GM12875 (cell line): ENCODE data around the gene GNAO1.
"Not testable (repeated sequence)": the region's sequence is repeated elsewhere in the genome, so short reads cannot be mapped to it uniquely, and the experiment has no call there.

Experiments used
- H3K4me3 ChIP-seq: one replicate; pipeline ENCODE4 v1.5.1; 2011; ENCODE audit warnings: low read depth, low read length, control low read depth
- TF ChIP-seq, protein P1 (sequence below): IDR thresholded peaks from 2 replicates; pipeline ENCODE4 v1.5.1; 2011; ENCODE audit warnings: low read depth, mild to moderate bottlenecking, control low read depth, inconsistent platforms, low read length, moderate library complexity, borderline replicate concordance; ENCODE audit not compliant: insufficient read depth

Gene GNAO1

DNA sequence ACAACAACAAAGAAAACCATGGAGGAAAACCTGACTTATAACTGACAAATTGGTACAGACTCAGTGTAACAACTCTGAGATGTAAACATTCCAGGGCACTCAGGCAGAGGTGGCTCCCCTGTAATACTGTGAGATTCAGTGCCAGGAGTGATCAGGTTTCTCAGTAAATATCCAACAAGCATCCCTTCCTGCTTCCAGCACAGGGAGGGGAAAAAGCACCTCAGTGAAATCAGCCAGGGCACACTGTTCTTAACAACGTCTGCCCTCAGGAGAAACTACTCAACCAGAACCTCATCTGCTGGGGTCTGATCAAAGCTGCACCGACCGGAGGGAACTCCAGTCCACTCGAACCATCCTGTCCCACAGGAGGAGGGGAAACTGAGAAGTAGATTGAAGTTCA lies 181.7 kb downstream of the GNAO1 start:
- TF ChIP-seq, protein P1, sequence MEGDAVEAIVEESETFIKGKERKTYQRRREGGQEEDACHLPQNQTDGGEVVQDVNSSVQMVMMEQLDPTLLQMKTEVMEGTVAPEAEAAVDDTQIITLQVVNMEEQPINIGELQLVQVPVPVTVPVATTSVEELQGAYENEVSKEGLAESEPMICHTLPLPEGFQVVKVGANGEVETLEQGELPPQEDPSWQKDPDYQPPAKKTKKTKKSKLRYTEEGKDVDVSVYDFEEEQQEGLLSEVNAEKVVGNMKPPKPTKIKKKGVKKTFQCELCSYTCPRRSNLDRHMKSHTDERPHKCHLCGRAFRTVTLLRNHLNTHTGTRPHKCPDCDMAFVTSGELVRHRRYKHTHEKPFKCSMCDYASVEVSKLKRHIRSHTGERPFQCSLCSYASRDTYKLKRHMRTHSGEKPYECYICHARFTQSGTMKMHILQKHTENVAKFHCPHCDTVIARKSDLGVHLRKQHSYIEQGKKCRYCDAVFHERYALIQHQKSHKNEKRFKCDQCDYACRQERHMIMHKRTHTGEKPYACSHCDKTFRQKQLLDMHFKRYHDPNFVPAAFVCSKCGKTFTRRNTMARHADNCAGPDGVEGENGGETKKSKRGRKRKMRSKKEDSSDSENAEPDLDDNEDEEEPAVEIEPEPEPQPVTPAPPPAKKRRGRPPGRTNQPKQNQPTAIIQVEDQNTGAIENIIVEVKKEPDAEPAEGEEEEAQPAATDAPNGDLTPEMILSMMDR, result no peak
- no peak overlapping the region for H3K4me3 ChIP-seq

DNA sequence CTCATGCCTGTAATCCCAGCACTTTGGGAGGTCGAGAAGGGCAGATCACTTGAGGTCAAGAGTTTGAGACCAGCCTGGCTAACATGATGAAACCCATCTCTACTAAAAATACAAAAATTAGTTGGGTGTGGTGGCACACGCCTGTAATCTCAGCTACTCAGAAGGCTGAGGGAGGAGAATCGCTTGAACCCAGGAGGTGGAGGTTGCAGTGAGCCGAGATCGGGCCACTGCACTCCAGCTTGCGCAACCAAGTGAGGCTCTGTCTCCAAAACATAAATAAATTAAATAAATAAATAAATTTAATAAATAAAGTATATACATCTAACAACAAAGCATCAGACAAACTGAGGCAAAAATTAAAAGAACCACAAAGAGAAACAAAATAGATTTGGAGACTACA lies 184.5 kb downstream of the GNAO1 start:
- H3K4me3 ChIP-seq, result not testable (repeated sequence)

DNA sequence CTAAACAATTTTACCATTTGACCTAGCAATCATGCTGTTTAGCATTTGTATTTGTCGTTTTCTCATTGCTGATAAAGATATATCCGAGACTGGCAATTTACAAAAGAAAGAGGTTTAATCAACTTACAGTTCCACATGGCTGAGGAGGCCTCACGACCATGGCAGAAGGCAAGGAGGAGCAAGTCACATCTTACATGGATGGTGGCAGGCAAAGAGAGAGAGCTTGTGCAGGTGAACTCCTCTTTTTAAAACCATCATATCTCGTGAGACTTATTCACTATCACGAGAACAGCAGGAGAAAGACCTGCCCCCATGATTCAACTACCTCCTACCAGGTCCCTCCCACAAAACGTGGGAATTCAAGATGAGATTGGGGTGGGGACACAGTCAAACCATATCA lies 187.8 kb downstream of the GNAO1 start:
- H3K4me3 ChIP-seq, result not testable (repeated sequence)

DNA sequence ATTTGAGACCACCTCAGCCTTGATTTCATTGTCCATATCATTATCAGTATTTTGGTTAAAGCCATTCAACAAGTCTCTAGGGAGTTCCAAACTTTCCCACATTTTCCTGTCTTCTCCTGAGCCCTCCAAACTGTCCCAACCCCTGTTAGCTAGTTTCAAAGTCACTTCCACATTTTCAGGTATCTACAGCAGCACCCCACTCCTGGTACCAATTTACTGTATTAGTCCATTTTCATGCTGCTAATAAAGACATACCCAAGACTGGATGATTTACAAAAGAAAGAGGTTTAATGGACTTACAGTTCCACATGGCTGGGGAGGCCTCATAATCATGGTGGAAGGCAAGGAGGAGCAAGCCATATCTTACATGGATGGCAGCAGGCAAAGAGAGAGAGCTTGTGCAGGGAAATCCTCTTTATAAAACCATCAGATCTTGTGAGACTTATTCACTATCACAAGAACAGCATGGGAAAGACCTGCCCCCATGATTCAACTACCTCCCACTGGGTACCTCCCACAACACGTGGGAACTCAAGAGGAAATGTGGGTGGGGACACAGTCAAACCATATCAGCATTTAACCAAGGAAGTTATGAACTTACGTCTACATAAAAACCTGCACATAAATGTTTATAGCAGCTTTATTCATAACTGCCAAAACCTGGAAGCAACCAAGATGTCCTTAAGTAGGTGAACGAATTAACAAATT lies 189.6 kb downstream of the GNAO1 start:
- not testable (repeated sequence) for H3K4me3 ChIP-seq

DNA sequence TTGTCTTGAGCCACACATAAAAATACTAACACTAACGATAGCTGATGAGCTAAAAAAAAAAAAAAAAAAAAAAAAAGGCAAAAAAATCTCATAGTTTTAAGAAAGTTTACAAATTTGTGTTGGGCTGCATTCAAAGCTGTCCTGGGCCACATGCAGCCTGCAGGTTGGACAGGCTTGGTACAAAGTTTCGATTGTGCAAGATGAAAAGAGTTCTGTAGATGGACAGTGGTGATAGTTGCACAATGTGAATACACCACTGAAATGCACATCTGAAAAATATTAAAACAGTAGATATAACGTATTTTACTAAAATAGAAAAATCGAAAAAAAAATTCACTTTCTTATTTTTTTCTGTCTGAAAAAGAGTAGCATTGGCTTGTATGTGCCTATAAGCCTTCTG lies 191.2 kb downstream of the GNAO1 start:
- no peak overlapping the region for H3K4me3 ChIP-seq
- TF ChIP-seq, protein P1, result no peak

DNA sequence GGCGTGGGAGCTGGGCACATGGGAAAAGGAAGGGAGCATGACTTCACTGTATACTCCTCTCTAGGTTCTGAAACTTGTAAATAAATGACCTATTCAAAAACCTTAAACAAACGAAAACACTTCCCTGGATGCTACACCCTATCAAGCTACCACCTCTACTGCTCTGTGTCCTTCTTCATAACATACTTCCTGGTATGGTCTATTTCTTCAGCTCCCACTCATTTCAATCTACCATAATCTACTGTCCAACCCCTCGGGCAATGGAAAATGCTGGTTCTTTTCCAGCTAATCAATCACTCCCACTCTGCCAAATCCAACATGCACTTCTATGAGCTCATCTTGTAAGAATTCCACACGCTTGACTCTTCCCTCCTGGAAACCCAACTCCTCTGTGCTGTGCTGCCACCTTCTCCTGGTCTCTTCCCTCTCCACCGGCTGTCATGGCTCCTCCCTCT lies 191.6 kb downstream of the GNAO1 start:
- no peak overlapping the region for H3K4me3 ChIP-seq
- TF ChIP-seq, protein P1, result no peak

DNA sequence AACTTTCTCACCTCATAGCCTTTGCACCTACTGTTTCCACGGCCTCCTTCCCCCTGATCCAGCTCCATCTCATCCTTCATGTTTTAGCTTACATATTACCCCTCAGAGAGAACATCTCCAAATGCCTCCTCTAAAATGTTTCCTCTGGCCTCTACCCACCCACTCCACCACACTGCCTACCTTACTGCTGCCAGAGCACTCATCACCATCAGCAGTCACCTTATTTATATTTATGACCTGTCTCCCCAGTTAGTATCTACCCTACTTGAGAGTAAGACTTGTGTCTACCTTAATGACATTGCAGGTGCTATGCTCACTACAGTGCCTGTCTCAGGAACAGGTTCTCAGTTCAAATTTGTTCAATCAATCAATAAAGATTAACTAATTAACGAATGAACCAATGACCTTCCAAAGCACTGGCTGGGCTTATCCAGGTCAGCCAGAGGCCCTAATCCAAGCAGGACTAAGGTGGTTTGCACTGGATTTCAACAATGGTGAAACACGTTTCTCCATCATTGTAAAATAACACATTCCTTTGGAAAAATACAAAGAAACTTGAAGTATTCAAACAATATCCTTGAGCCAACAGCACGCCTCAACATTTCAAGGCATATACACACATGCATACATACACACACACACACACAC lies 192.9 kb downstream of the GNAO1 start:
- H3K4me3 ChIP-seq, result no peak overlapping the region
- TF ChIP-seq, protein P1, result no peak

DNA sequence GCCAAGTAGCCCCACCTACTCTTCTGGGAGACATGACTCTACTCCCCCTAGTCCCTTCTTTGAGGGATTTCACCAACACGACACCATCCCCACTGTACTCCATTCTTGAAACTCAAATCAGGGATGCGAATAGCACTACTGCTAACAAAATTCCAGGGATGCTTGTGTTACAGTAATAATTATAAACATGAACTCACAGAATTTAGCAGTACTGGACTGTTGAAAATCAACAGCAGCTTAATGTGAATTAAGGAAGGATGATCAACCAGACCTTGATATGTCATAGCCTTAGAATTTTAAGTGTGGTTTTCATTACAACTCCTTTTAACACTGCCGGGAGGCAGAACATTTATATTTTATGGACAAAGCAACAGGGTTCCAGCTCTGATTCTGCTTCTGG lies 196.1 kb downstream of the GNAO1 start:
- H3K4me3 ChIP-seq, result no peak overlapping the region
- TF ChIP-seq, protein P1, result no peak
